GM12801 (cell line): ENCODE measurements around the gene DAGLA.

ENCODE experiments used
- CTCF ChIP-seq: IDR thresholded peaks from one replicate; pipeline ENCODE4 v1.5.1; 2011; ENCODE audit warnings: control low read depth; ENCODE audit not compliant: insufficient read length; ENCODE audit errors: extremely low read depth

DAGLA gene

GRCh38 chr11:61639816-61640443 is 40.3 kb upstream of the DAGLA start:
- TF ChIP-seq CTCF, result no peak

- TF ChIP-seq CTCF, result no peak
These were observed 38.0 kb upstream of the DAGLA start for GRCh38 chr11:61642162-61642561.

- no peak for TF ChIP-seq CTCF
These were observed 34.9 kb upstream of the DAGLA start for GRCh38 chr11:61645179-61645868.

GRCh38 chr11:61647529-61647928 is 32.7 kb upstream of the DAGLA start:
- no peak for TF ChIP-seq CTCF

- no peak for TF ChIP-seq CTCF
These were observed 29.2 kb upstream of the DAGLA start for GRCh38 chr11:61650781-61651571.

- TF ChIP-seq CTCF, result no peak
These were observed 28.1 kb upstream of the DAGLA start for GRCh38 chr11:61652135-61652534.

- no peak for TF ChIP-seq CTCF
These were observed 25.8 kb upstream of the DAGLA start for GRCh38 chr11:61654397-61654829.
